OCI-LY1 (cell line): Measurements from ENCODE around the gene ZMYND19.
"Not testable (repeated sequence)": the region's sequence is repeated elsewhere in the genome, so short reads cannot be mapped to it uniquely, and the experiment has no call there.

ENCODE experiments used
- H2AFZ ChIP-seq: fragments of 200-600 bp; sonication (generic), shearing (Covaris generic); 2 replicates; pipeline ENCODE4 v1.6.0; 2014; ENCODE audit warnings: antibody characterized with exemption, mild to moderate bottlenecking, low read length
- H3F3A ChIP-seq: fragments of 200-600 bp; sonication (generic), shearing (Covaris generic); 2 replicates; pipeline ENCODE4 v1.6.0; 2014; ENCODE audit warnings: mild to moderate bottlenecking, antibody characterized with exemption, low read length, moderate library complexity; ENCODE audit not compliant: insufficient read depth
- H3K27ac ChIP-seq: fragments of 200-600 bp; sonication (generic); 2 replicates; pipeline ENCODE4 v1.5.1; 2014; ENCODE audit warnings: low read length, mixed run types, mild to moderate bottlenecking, low read depth; ENCODE audit not compliant: poor library complexity, severe bottlenecking
- H3K27me3 ChIP-seq: fragments of 200-600 bp; sonication (generic); 2 replicates; pipeline ENCODE4 v1.6.0; 2014; ENCODE audit warnings: antibody characterized with exemption, mild to moderate bottlenecking, low read length, moderate library complexity; ENCODE audit not compliant: insufficient read depth
- H3K36me3 ChIP-seq: fragments of 200-600 bp; sonication (generic); 2 replicates; pipeline ENCODE4 v1.6.1; 2014; ENCODE audit warnings: mild to moderate bottlenecking, antibody characterized with exemption, low read length, moderate library complexity, mixed read lengths; ENCODE audit not compliant: insufficient read depth
- H3K4me1 ChIP-seq: fragments of 200-600 bp; sonication (generic); 2 replicates; pipeline ENCODE4 v1.5.1; 2014; ENCODE audit warnings: mild to moderate bottlenecking, low read length, moderate library complexity; ENCODE audit not compliant: insufficient read depth, severe bottlenecking
- H3K4me2 ChIP-seq: fragments of 200-600 bp; sonication (generic), shearing (Covaris generic); 2 replicates; pipeline ENCODE4 v1.6.1; 2014; ENCODE audit warnings: low read length
- H3K4me3 ChIP-seq: fragments of 200-600 bp; sonication (generic); 2 replicates; pipeline ENCODE4 v1.5.1; 2014; ENCODE audit warnings: low read length, low read depth, mild to moderate bottlenecking, mixed read lengths; ENCODE audit not compliant: poor library complexity, severe bottlenecking
- H3K79me2 ChIP-seq: fragments of 200-600 bp; shearing (Covaris generic); 2 replicates; pipeline ENCODE4 v1.6.1; 2016; ENCODE audit warnings: mixed run types, low read length, mixed read lengths; ENCODE audit not compliant: insufficient read depth
- H3K9ac ChIP-seq: fragments of 200-600 bp; sonication (generic), shearing (Covaris generic); 2 replicates; pipeline ENCODE4 v1.6.1; 2014; ENCODE audit warnings: mild to moderate bottlenecking, low read length, mixed read lengths
- H3K9me2 ChIP-seq: fragments of 200-600 bp; sonication (generic), shearing (Covaris generic); 2 replicates; pipeline ENCODE4 v1.6.1; 2014; ENCODE audit warnings: low read depth, mild to moderate bottlenecking, low read length, mixed read lengths
- H3K9me3 ChIP-seq: fragments of 200-600 bp; shearing (Covaris generic); 2 replicates; pipeline ENCODE4 v1.6.1; 2014; ENCODE audit warnings: low read length, mixed read lengths
- H4K20me1 ChIP-seq: fragments of 200-600 bp; sonication (generic), shearing (Covaris generic); 2 replicates; pipeline ENCODE4 v1.6.0; 2016; ENCODE audit warnings: mild to moderate bottlenecking, low read length; ENCODE audit not compliant: insufficient read depth
- EZH2 ChIP-seq: fragments of 200-600 bp; sonication (generic), shearing (Covaris generic); IDR thresholded peaks from 2 replicates; pipeline ENCODE4 v1.8.0; 2017; ENCODE audit warnings: borderline replicate concordance, mixed run types, mild to moderate bottlenecking, antibody characterized with exemption, low read length, moderate library complexity, mixed read lengths
- TF ChIP-seq, protein P1 (sequence below): fragments of 200-600 bp; sonication (generic), shearing (Covaris generic); IDR thresholded peaks from 2 replicates; pipeline ENCODE4 v1.5.1; 2017; ENCODE audit warnings: mild to moderate bottlenecking, antibody characterized with exemption, low read length, moderate library complexity, mixed read lengths

ZMYND19 gene

DNA sequence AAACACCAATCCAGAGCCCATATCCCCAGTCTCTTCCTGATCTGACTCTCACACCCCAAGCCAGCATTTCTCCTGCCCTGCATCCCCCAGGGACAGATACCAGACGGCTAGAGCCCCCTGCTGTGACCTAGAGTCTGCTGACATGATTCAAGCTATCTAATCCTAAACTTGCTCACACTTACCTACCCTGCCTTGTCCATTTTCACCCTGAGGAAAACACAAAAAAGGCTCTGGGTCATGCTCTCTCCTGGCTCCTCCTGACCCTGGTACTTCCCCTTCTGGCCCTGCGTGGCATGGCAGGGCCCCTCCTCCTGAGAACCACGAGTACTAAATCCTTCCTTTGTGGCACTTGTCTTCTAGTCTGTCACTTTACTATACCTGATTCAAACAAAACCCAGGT, 12.3 kb upstream of the ZMYND19 start:
- Histone ChIP-seq H3K27me3 (no peaks in the 10 kb centered on the region), H4K20me1 (no peaks in the 10 kb centered on the region), H3K36me3 (no peaks in the 10 kb centered on the region), H3K79me2 (no peaks in the 10 kb centered on the region), H3K4me3 (no peak overlapping the region), H3K27ac (peak overlapping the region; percentile 31), H3F3A (no peaks in the 10 kb centered on the region), H3K9me3 (no peaks in the 10 kb centered on the region), H3K9me2 (no peaks in the 10 kb centered on the region), H3K4me2 (peak overlapping the region; percentile 1; the same call in 1 of the 2 replicates), H2AFZ (no peak overlapping the region), H3K9ac (no peak overlapping the region; the same call in 1 of the 2 replicates), H3K4me1 (peaks cover 48% of the 10 kb centered on the region)
- TF ChIP-seq, protein P1, sequence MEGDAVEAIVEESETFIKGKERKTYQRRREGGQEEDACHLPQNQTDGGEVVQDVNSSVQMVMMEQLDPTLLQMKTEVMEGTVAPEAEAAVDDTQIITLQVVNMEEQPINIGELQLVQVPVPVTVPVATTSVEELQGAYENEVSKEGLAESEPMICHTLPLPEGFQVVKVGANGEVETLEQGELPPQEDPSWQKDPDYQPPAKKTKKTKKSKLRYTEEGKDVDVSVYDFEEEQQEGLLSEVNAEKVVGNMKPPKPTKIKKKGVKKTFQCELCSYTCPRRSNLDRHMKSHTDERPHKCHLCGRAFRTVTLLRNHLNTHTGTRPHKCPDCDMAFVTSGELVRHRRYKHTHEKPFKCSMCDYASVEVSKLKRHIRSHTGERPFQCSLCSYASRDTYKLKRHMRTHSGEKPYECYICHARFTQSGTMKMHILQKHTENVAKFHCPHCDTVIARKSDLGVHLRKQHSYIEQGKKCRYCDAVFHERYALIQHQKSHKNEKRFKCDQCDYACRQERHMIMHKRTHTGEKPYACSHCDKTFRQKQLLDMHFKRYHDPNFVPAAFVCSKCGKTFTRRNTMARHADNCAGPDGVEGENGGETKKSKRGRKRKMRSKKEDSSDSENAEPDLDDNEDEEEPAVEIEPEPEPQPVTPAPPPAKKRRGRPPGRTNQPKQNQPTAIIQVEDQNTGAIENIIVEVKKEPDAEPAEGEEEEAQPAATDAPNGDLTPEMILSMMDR = no peak
- no peak for TF ChIP-seq EZH2

DNA sequence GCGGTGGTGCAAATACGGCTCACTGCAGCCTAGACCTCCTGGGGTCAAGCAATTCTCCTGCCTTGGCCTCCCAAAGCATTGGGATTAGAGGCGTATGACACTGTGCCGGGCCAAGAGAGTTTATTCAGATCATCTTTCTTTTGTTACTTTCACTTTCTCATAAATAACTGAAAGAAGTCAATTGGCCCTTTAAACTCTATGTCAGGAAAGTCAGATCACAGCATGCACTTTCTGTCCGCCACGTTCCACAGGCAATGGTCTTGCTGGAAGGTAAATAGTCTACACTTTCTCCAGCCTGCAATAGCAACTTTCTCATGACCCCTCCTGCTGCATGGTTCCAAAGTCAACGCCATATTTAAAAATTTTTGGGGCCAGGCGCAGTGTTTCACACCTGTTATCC, 8.6 kb upstream of the ZMYND19 start:
- H3K4me3 ChIP-seq = no peak overlapping the region
- H3K9ac ChIP-seq = no peak overlapping the region
- no peaks in the 10 kb centered on the region for H3K79me2 ChIP-seq
- H2AFZ ChIP-seq = no peak overlapping the region
- no peaks in the 10 kb centered on the region for H3K36me3 ChIP-seq
- TF ChIP-seq EZH2 = no peak
- TF ChIP-seq, protein P1 = no peak
- H3K27me3 ChIP-seq = no peaks in the 10 kb centered on the region
- no peaks in the 10 kb centered on the region for H3K9me2 ChIP-seq
- H3K9me3 ChIP-seq = no peaks in the 10 kb centered on the region
- H3K4me2 ChIP-seq = no peak overlapping the region
- H3K4me1 ChIP-seq = peaks cover 25% of the 10 kb centered on the region
- no peaks in the 10 kb centered on the region for H4K20me1 ChIP-seq
- no peak overlapping the region for H3K27ac ChIP-seq
- no peaks in the 10 kb centered on the region for H3F3A ChIP-seq

DNA sequence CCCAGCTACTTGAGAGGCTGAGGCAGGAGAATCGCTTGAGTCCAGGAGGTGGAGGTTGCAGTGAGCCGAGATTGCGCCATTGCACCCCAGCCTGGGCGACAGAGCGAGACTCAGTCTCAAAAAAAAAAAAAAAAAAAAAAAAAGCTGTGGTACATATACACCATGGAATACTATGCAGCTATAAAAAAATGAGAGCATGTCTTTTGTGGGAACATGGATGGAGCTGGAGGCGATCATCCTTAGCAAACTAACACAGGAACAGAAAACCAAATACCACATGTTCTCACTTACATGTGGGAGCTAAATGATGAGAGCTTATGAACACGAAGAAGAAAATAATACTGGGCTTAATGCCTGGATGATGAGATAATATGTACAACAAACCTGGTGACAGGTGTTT, 6.3 kb upstream of the ZMYND19 start:
- not testable (repeated sequence) for H3K9me2 ChIP-seq, H4K20me1 ChIP-seq, H3K27ac ChIP-seq, H3K36me3 ChIP-seq, H3K9ac ChIP-seq, H3K4me3 ChIP-seq, H3K27me3 ChIP-seq, H3K4me2 ChIP-seq, H3K79me2 ChIP-seq, H3F3A ChIP-seq, H2AFZ ChIP-seq, H3K9me3 ChIP-seq
- peaks cover 16% of the 10 kb centered on the region for H3K4me1 ChIP-seq

DNA sequence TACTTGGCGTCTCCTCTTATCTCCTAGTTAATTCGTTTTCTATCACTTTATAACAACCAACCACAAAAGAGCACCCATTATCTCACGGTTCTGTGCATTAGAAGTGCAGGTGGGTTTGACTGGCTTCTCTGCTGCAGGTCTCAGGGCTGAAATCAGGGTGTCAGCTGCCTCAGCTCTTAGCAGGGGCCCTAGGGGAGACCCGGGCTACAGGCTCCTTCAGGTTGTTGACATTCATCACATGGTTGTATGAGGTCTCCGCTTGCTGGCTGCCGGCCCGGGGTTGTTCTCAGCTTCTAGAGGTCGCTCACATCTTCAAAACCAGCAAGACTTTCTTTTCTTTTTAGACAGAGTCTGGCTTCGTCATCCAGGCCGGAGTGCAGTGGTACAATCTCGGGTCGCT, 2.9 kb upstream of the ZMYND19 start:
- Histone ChIP-seq H2AFZ (no peak overlapping the region), H3K9ac (no peak overlapping the region), H3K4me1 (peaks cover 24% of the 10 kb centered on the region), H3K36me3 (peaks cover 10% of the 10 kb centered on the region; the same call in 1 of the 2 replicates), H3K4me2 (no peak overlapping the region), H4K20me1 (no peaks in the 10 kb centered on the region), H3K4me3 (no peak overlapping the region), H3K79me2 (no peaks in the 10 kb centered on the region; the same call in 1 of the 2 replicates), H3F3A (no peaks in the 10 kb centered on the region), H3K9me3 (no peaks in the 10 kb centered on the region), H3K27me3 (no peaks in the 10 kb centered on the region; the same call in 1 of the 2 replicates), H3K9me2 (no peaks in the 10 kb centered on the region), H3K27ac (no peak overlapping the region)
- TF ChIP-seq EZH2 = no peak
- TF ChIP-seq, protein P1 = no peak
